ENCODE measurements around the gene HLF.

HLF gene

GRCh38 chr17:55241097-55241496 lies 23.7 kb upstream of the HLF start:
- Mint-ChIP-seq H3K9me3 (no peaks in the 10 kb centered on the region), H3K4me1 (peaks cover 7% of the 10 kb centered on the region), H3K36me3 (ENCODE audit: low read depth) (no peaks in the 10 kb centered on the region), H3K4me3 (no peak overlapping the region), H3K27ac (no peak overlapping the region), H3K27me3 (ENCODE audit: low read depth) (peaks cover 9% of the 10 kb centered on the region)
- TF ChIP-seq CTCF (IDR thresholded peaks at IDR 0.05; ENCODE audit: unreplicated experiment in 3 of 3) = no peak

- no peak overlapping the region for H3K4me3 Mint-ChIP-seq
- H3K9me3 Mint-ChIP-seq = peaks cover 3% of the 10 kb centered on the region
- peaks cover under 1% of the 10 kb centered on the region for H3K4me1 Mint-ChIP-seq
- no peak for TF ChIP-seq CTCF (IDR thresholded peaks at IDR 0.05; ENCODE audit: unreplicated experiment in 3 of 3)
- H3K27me3 Mint-ChIP-seq (ENCODE audit: low read depth) = peaks cover 9% of the 10 kb centered on the region
- H3K27ac Mint-ChIP-seq = no peak overlapping the region
- no peaks in the 10 kb centered on the region for H3K36me3 Mint-ChIP-seq (ENCODE audit: low read depth)
These were observed 22.3 kb upstream of the HLF start for GRCh38 chr17:55242476-55242875.

- Mint-ChIP-seq H3K9me3 (peaks cover 3% of the 10 kb centered on the region), H3K36me3 (ENCODE audit: low read depth) (no peaks in the 10 kb centered on the region), H3K4me3 (no peak overlapping the region), H3K27ac (no peak overlapping the region), H3K27me3 (ENCODE audit: low read depth) (peaks cover 13% of the 10 kb centered on the region), H3K4me1 (no peaks in the 10 kb centered on the region)
- no peak for TF ChIP-seq CTCF (IDR thresholded peaks at IDR 0.05; ENCODE audit: unreplicated experiment in 3 of 3)
These were observed 18.8 kb upstream of the HLF start for GRCh38 chr17:55245986-55246385.

GRCh38 chr17:55246583-55246982 lies 18.2 kb upstream of the HLF start:
- TF ChIP-seq CTCF (IDR thresholded peaks at IDR 0.05; ENCODE audit: unreplicated experiment in 3 of 3) = no peak
- peaks cover 13% of the 10 kb centered on the region for H3K27me3 Mint-ChIP-seq (ENCODE audit: low read depth)
- no peaks in the 10 kb centered on the region for H3K4me1 Mint-ChIP-seq

GRCh38 chr17:55248077-55248476 lies 16.7 kb upstream of the HLF start:
- no peak for TF ChIP-seq CTCF (IDR thresholded peaks at IDR 0.05; ENCODE audit: unreplicated experiment in 3 of 3)
- Mint-ChIP-seq H3K27me3 (ENCODE audit: low read depth) (peaks cover 13% of the 10 kb centered on the region), H3K4me1 (no peaks in the 10 kb centered on the region), H3K4me3 (no peak overlapping the region), H3K9me3 (peaks cover 7% of the 10 kb centered on the region), H3K27ac (no peak overlapping the region), H3K36me3 (ENCODE audit: low read depth) (no peaks in the 10 kb centered on the region)

More at GRCh38 chr17:55246583-55246982, 18.2 kb upstream of the HLF start:
- Mint-ChIP-seq H3K27ac (no peak overlapping the region), H3K9me3 (peaks cover 3% of the 10 kb centered on the region), H3K36me3 (ENCODE audit: low read depth) (no peaks in the 10 kb centered on the region), H3K4me3 (no peak overlapping the region)

- H3K4me1 Mint-ChIP-seq = no peaks in the 10 kb centered on the region
- H3K9me3 Mint-ChIP-seq = peaks cover 7% of the 10 kb centered on the region
- TF ChIP-seq CTCF (IDR thresholded peaks at IDR 0.05; ENCODE audit: unreplicated experiment in 3 of 3) = no peak
- H3K36me3 Mint-ChIP-seq (ENCODE audit: low read depth) = no peaks in the 10 kb centered on the region
- no peak overlapping the region for H3K4me3 Mint-ChIP-seq
- H3K27ac Mint-ChIP-seq = no peak overlapping the region
- H3K27me3 Mint-ChIP-seq (ENCODE audit: low read depth) = peaks cover 9% of the 10 kb centered on the region
These were observed 14.9 kb upstream of the HLF start for GRCh38 chr17:55249861-55250260.

Measured in nephron (organoid).